Measurements from ENCODE around the gene CSMD2.
"Not testable (repeated sequence)": the region's sequence is repeated elsewhere in the genome, so short reads cannot be mapped to it uniquely, and the experiment has no call there.

CSMD2 gene

DNA sequence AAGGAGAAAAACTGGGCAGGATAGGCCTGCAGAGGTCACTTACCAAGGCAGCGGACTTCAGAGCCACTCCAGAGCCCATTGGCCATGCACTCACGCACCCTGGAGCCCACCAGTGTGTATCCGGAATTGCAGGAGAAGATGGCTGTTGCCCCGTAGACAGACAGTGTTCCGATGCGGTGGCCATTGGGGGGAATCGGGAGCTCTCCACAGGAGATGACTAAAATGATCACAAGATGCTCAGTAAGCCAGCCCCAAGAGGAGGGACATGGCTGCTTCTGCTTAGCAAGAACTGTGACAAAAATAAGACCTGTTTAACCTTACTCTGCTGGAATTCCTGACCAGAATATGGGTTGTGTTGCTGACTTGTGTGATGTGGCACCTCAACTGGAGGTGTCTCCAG, 595.7 kb downstream of the CSMD2 start:
- no peak for DNase-seq

DNA sequence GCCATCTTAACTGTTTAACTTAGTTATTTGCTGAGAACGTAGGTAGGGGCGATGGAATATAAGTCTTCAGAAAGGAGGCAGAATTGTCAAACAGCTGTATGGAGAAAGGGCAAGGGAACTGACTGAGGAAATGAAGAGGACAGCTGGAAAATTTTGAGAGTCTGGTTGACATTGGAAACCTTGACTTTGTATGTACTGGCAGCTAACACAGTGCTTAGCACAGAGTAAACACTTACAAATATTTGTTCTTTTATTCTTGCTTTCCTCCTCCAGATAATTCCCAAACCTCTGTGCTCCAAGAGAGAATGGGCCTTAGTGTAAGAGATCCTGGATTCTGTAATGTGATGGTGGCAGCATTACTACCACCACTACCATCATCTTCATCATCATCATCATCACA, 601.3 kb downstream of the CSMD2 start:
- DNase-seq, result no peak

DNA sequence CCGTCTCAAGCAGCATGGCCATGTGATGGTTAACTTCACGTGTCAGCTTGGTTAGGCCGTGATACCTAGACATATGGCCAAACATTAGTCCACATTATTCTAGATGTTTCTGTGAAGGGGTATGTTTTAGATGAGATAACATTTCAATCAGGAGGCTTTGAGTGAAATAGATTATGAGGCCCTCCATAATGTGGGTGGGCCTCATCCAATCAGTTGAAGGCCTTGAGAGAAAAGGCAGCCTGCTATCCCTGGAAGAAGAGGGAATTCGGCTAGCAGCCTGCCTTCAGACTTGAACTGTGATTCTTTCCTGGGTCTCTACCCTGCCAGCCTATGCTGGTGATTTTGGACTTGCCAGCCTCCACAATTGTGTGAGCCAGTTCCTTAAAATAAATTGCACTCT, 602.5 kb downstream of the CSMD2 start:
- no peak for DNase-seq

DNA sequence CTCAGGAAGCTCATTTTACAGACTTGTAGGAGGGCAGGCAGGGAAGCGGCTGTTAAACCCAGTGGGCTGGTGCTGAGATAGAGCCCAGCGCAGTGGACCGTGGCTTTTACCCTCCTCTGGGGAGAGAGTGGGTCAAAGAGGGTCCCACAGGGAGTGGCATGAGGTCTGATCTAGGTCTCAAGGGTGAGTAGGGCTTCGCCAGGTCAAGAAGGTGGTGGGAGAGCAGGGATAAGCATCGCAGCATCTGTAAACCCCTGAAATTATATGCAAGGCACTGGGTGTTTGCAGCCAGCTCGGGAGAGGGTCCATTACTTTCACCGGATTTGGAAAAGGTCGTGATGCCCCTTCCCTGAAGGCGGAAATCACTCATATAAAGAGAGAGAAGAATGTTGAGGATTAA, 603.5 kb downstream of the CSMD2 start:
- DNase-seq, result no peak

DNA sequence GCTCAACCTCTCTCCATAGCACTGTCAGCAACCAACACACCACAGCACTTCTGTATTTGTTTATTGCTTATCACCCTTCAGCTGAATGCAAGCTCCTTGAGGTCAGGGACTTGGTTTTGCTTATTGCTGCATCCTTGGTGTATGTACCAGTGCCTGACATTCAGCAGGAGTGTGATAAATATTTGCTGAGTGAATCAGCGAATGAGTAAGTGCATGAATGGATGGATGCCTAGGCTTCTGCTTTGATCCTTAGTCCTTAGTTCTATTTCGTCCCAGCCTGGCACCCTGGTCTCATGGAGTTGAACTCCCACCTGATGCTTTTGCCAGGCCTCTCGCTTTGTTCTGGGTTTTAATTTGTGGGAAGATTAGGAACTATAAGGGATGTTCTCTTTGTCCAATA, 604.4 kb downstream of the CSMD2 start:
- DNase-seq, result no peak

DNA sequence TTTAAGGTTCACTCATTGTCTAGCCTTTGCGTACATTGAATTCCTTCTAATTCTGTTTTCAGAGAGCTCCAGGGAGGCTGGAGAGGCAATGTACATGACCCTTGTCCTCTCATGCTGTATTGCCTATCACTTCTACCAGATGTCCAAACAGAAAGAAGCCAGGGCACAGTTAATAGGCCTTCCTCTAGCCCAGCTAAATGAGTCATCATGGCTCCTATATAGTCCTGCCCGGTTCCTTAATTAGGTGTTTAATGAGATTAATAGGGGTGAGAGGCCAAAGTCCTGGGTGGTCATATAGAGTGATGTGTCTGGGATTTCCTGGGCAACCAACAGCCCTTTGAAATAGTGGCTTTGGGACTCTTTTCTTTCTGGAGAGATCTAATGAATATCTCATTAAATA, 616.3 kb downstream of the CSMD2 start:
- no peak for DNase-seq

DNA sequence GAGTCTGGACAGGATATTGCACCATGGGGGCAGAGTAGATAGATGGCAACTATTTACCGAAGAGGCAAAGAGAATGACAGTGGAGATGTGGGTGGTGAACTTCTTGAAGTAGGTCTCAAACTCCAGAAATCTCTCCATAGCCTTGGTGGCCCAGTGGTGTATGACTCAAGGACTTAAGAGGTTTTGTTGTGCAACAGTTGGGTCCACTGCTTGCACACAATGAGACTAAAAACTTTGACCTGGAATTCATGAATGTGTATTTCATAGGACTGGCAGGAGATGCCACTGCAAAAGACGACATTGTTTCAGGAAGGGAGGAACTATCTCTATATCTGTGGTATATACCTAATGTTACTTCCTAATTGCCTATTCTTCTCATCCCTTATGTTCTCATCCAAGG, 616.7 kb downstream of the CSMD2 start:
- no peak for DNase-seq

DNA sequence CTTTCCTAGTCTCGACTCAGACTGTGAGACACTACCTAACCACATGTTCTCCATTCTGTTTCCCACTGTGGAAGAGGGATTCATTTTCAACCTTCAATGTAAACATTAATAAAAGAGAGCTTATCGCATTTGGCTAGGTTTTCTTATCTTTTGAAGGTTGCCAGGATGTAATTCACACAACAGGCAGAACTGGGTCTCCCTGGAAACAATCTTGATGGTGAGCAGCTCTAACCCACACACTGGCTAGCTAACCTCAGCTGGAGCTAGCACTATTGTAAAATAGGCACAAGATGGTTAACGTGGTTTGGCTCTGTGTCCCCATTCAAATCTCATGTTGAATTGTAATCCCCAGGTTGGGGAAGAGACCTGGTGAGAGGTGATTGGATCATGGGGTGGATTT, 617.5 kb downstream of the CSMD2 start:
- no peak for DNase-seq

DNA sequence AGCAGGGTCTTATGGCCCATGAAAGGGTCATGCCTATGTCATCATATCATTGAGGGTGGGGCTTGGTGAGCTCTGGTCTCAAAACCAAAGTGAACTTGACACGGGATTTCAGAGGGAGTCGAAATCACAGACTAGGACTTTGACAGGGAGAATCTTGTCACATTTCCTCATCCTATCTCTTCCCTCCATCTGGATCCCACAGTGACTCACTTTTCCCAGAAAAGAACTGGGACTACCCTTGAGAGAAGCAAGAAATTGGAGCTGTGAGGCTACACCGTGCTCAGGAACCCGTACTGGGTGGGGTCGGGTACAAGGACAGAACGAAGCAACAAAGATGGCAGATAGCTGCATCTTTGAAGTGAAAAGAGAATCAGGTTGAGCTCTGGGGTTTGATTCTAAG, 623.1 kb downstream of the CSMD2 start:
- DNase-seq, result no peak

DNA sequence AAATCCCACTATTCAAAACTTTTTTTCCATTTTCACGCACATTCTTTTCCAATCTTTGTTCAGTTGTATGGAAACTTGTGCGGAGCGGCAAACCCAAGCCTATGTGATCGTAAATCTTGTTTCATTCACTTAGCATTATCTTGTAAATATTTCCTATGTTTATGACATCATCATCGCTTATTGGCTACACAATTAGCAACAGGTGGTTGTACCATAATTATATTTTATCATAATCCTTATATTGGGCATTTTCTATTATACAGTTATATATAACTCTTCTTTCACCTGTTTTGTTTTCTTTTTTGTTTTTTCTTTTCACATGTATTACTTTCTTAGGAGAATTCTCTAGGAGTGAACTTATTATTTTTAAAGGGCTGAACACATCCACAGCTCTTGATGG, 627.1 kb downstream of the CSMD2 start:
- DNase-seq, result no peak

DNA sequence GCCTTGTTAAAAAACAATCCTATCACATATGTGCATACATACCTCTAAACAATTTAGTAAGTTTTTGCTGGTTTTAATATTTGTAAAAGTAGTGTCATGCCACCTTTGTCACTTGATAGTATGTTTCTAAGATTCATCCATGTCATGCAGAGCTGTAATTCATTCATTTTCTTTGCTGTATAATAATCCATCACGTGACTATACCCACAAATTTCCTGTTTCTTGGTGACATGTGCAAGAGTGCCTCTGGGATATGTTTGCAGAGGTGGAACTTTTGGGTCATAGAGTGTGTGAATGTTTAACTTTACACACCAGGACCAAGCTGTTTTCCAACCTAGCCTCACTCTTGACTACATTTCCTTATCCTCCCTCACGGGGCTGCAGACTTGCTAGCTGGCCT, 629.7 kb downstream of the CSMD2 start:
- DNase-seq, result no peak

DNA sequence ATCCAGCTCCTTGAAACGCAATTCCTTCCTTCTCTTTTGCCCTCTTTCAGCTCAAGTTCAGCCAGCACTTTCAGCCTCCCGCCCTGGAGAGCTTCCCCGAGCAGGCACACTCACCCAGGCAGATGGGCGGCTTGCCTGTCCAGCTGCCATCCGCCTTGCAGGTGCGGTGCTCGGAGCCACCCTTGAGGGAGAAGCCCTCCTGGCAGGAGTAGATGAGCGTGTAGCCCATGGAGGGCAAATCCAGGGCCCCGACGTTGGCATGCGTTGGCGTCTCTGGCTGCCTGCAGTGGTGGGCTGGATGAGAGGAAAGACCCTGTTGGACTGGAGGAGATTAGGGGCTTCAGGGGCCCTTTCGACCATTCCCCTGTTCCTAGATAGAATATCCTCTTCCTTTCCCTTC, 632.1 kb downstream of the CSMD2 start:
- DNase-seq, result no peak

DNA sequence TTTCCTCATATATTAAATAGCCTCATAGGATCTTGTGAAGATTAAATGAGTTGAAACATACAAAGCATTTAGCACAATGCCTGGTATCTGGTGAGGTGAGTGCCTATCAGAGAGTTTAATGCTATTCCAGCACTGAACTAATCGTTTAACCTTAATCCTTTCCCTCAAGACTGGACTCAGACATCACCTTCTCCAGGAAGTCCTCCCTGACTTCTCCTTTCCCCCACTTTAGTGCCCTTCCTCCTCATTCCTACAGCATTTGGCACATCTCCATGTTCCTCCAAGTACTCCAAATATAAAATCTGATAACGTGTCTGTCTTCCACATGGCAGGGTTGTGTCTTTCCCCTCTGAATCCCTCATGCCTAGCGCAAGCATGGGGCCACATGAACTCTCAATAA, 632.8 kb downstream of the CSMD2 start:
- no peak for DNase-seq

DNA sequence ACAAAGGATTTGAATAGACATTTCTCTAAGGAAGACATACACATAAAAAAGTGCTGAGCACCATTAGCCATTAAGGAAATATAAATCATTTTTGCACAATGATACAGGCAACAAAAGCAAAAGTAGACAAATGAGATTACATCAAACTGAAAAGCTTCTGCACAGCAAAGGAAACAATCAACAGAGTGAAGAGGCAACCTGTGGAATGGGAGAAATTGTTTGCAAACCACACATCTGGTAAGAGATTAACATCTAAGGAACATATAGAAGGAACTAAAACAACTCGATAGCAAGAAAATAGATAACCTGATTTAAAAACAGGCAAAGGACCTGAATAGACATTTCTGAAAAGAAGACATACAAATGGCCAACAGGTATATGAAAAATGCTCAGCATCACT, 635.1 kb downstream of the CSMD2 start:
- DNase-seq, result no peak

DNA sequence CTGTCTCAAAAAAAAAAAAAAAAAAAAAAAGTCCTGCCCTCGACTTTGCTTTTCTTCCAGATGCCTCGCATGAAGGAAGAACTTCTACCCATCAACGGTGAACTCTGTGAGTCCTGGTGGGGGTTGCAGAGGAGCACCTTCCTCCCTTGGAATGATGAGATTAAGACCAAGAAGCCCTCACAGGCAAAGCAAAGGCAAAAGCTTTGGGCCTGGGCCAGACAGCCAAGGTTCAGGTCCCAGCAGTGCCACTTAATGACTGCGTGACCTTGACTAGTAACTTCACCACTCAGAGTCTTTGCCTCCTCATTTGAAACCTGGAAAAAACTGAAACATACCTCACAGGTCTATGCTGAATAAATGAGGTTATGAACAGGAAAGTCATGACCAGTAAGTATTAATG, 637.1 kb downstream of the CSMD2 start:
- no peak for DNase-seq

DNA sequence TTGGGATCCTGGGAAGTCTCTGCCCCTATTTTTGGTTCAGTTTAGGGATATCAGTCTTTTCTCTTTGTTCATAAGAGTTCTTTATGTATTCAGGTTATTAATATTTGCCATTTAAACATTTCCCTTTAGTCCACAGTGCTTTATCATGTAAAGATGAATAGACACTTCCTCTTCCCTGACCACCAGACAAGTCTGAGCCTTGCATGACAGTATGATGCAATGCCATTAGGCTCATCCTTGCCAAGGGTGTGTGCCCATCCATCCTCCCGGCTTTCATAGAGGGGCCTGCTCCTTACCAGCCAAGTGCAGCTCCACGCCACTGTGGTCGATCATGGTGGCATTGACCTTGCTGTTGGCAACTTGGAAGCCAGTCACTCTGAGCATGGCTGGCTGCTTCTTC, 640.4 kb downstream of the CSMD2 start:
- no peak for DNase-seq

DNA sequence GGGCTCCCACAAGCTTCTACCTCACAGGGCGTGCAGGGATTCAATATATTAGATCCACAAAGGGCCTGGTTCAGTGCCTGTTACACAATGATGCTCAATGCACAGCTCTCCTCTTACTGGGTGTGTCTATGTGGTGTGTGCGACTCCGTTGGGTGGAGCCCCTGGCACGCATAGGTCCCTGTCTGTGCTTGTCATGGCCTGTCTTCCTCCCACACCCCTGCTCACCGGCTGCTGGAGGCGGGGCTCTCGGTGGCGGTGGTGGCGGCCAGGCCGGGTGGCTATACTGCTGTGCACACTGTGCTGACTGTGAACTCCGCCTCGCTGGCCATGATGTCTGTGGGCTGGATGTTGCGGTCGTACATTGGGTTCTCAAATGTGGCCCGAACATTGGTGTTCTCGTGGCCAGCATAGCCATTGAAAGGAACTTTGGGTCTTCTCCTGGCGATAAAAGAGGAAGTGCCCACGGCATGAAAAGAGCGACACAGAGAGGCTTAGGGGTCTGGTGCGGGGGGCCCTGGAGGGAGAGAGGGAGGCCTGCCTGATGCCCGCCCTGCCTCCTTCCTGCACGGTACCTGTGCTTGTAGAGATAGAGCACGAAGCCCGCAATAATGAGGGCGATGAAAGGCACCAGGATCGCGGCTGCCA, 645.7 kb downstream of the CSMD2 start:
- no peak for DNase-seq

DNA sequence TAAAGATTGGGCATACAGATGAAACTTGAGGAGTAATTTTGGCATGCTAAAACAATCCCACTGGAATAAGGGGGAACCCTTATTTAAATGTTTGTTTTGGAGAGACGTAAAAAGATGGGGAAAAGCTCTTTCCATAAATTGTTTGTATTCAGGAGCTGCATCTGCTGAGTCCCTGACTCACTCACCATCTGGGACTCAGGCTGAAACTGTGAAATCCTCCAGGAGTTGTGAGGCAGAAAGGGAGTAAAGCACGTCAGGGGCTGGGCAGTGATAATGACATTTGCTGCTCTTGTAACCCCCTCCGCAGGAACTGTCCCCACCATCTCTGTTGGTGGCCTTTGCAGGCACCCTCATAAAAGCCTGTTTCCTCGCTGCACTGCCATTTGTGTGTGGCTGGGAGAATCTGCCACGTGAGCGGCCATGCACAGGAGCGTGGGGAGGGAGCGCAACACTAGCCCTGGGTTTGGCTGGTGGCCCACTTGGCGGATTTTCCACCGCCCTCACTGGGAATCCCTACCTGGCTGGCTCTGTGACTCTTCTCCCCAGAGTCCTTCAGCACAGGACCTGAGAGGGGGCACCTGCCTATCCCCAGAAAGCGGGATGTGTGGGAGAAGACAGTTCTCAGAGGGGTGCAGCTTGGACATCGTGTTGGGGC, 647.3 kb downstream of the CSMD2 start:
- no peak for DNase-seq

DNA sequence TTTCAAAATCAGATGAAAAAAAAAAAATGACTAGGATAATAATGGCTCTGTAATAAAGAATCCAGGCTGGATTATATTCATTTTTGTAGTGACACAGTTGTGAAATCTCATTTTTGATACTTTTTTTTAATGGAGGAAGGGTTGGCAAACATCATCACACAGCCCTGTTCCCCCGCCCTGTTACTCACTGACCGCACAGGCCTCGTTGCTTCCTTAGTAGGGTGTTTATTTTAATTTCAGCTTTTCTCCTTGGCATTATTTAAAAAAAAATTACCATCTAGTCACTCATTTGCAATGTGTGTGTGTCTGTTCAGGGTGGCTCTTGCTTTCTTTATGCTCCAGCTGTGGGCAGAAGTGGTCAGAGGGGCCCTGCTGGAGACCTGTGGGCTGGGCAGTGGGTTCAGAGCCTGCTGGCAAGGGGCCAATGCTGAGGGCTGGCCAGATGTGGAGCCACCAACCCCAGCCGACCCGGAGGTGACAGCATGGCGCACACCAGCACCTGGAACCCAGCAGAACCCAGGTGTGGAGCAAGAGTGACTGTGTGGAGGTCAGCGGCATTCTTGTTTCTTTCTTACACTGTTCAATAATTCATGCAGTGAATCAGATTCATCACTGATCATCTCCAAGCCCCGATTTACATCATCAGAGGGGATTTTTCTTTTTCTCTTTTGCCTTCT, 648.0 kb downstream of the CSMD2 start:
- DNase-seq, result no peak

DNA sequence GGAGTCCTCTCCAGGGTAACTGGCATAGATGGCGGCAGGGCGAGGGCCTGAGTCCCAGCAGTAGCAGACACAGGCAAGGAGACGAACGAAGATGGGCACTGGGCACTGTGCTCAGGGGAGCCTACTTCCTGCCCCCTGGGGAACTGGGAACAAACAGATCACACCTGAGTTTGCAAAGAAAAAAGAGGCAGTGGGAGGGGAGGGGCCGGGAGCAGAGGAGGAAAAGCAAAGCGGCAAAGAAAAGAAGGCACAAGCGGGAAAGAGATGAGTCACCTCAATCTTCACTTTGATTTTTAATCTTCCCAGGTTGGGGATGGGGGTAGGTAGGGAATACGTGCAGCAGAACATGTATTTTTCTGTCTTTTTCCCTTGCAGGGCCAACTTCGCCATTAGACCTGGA, 648.6 kb downstream of the CSMD2 start:
- DNase-seq, result no peak

DNA sequence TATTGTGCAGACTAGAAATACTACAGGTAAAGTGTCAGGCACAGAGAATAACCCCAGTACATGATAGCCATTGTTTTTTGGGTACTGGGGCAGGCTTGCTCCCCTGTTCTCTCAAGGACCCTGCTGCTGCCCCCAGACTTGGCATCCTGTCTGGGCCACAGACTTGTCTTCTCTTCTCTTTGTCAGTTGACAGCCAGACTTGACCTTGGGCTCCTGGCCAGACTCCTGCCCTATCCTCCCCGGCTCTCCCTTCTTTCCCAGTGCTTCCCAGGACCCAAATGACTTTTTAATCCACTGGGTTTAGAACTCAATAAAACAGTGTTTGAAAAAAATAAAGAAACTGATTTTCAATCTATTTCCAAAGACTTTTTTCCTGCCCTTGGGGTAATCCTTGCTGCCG, 649.4 kb downstream of the CSMD2 start:
- no peak for DNase-seq

DNA sequence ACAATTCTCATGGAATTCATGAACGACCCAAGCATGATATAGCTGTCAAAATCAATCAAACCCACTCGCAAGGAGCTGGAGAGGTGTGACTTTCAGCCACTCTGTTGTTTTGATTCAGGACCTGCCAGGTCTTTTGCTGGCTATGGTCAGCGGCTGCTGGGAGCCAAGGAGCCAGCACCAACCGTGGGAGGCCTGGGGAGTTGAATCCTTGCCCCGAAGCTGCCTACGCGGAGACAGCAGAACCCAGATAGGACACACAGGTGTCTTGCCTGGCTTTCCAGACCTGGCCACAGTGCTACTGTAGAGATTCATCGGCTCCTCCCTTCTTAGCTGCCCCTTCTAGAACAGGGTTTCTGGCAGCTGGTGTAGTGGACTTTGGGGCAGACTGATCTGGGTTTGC, 649.9 kb downstream of the CSMD2 start:
- no peak for DNase-seq

DNA sequence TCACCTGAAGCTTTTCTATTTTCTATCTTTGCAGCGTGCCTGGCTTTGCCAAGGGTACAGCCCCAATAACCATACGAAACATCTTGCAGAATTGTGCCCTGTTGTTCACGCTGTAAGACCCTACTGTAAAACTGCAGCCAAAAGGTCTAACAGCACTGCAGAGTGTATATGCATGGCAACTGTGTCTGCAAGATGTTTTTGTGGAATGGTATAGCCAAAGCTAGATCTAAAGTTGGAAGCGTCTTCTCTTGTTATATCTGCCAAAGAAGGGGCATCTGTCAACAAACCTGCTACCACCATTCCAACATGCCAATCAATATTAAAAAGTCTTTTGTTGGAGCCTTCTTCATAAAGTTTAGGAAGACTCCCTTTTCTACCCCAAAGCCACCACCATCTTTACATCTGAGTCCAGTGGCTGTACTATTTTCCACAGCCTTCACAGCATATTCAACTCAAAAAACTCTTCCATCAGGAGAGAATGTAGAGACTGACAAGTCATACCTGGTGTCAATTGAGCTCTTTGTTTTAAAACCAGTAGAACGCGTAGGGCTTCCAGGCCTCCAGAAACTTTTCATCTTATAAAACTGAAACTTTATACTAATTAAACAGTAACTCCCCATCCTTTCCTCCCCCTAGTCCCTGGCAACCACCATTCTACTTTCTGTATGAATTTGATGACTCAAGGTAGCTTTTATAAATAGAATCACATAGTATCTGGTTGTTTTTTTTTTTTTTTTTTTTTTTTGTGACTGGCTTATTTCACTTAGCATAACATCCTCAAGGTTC, 652.6 kb downstream of the CSMD2 start:
- DNase-seq, result no peak

DNA sequence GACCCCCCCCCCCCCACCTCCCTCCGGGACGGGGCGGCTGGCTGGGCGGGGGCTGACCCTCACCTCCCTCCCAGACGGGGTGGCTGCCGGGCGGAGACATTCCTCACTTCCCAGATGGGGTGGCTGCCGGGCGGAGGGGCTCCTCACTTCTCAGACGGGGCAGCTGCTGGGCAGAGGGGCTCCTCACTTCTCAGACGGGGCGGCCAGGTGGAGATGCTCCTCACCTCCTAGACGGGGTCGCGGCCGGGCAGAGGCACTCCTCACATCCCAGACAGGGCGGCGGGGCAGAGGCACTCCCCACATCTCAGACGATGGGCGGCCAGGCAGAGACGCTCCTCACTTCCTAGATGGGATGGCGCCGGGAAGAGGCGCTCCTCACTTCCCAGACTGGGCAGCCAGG, 655.8 kb downstream of the CSMD2 start:
- not testable (repeated sequence) for DNase-seq
